HG03139 (cell line): ENCODE data around the gene SIRT3.
"Not testable (repeated sequence)": the region's sequence is repeated elsewhere in the genome, so short reads cannot be mapped to it uniquely, and the experiment has no call there.

Experiments used
- ATAC-seq: cut with Tn5 transposase; IDR thresholded peaks from one replicate; pipeline ENCODE4 v1.9.1; 2021; ENCODE audit not compliant: unreplicated experiment

SIRT3 gene

GRCh38 chr11:204587-205109, 31.5 kb downstream of the SIRT3 start:
- ATAC-seq, result no peak

GRCh38 chr11:203945-204586, 32.1 kb downstream of the SIRT3 start:
- ATAC-seq, result no peak

DNA sequence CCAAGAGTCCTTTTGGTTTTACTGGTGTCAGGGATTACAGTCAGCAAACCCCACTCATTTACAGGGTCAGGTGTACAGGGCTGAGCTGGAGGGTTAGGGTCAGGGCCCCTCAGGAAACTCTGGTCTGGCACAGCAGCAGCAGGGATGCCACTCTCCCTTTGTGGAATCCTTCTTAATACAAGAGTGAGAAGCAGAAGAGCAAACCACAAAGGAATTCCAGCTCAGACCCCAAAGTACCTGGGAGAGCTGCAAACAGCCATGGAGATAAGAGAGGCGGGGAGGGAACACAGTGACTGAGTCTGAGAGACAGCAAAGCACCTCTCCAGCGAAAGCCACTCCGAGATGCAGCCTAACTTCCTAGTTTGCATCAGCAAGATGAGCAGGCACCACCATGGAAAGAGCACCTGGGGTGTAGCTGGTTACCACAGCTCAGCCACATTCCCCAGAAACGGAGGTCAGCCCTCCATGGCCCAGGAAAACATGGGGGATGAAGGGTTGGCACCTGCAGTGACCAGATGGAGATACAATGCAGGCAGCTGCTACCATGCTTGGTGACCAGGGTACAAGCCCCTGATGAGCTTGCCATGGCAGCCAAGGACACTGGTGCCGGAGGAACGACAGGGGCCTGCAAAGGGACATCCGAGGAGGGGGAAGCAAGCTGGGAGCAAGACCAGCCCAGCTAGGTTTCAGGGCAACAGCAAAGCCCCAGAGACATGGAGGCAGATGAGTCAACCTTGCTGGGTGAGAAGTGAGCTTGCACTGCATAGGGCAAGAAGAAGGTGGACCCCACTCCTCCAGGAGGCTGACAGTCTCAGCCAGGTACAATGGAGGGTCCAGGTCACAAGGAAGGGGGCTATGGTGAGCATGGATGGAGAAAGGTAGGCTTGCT, 32.8 kb downstream of the SIRT3 start:
- no peak for ATAC-seq

GRCh38 chr11:202490-202889, 33.7 kb downstream of the SIRT3 start:
- no peak for ATAC-seq

GRCh38 chr11:201966-202365, 34.2 kb downstream of the SIRT3 start:
- ATAC-seq, result no peak

- ATAC-seq, result no peak
Measured at GRCh38 chr11:200224-201003, 35.7 kb downstream of the SIRT3 start.

- ATAC-seq, result no peak
Measured at GRCh38 chr11:199782-200181, 36.4 kb downstream of the SIRT3 start.

- ATAC-seq, result no peak
Measured at GRCh38 chr11:199004-199581, 37.0 kb downstream of the SIRT3 start.

DNA sequence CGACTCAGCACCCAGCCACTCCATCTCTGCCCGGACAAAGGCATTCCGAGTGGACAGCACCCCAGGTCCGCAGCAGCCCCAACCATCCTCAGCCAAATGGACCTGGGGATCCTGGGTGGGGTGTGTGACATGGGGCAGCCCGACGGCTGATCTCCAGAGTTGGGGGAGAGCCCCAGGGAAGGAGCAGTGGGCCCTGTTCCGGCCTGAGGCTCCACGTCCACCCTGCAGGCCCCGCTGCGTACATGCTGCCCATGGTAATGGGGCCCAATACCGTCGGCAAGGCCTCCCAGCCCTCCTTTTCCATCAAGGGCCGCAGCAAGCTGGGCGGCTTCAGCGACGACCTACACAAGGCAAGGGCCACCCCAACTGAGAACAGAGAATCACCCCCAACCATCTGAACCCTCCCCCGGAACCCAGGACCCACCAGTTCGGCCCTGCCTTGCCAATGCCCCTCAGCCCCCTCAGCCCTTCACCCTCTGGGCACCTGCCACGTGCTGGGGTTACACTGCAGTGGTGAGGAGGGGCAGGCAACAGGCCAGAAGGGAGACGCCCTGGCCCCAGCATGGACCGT, 37.8 kb downstream of the SIRT3 start:
- no peak for ATAC-seq

DNA sequence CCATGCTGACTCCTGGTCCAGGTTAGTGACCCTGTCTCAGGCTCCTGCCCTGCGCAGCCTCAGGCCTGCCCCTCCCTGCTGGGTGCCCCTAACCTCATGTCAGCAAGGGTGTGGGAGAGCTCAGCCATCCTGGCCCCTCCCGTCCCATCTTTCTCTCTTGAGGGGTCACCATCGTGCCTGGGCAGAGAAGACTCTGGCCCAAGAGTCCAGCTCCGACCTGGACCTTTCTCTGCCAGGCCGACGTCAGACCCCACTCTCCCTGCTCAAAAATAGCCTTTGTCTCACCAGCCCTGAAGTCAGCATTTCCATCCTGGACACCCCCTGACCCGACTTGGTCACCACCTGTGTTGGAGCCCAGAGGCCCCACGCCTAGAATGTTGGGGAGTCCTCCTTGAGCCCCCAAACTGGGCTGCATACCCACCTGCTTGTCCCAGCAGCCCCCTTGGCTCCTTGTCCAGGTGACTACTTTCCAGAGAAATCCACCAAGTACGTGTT, 38.4 kb downstream of the SIRT3 start:
- no peak for ATAC-seq

GRCh38 chr11:196786-197731, 39.1 kb downstream of the SIRT3 start:
- ATAC-seq, result no peak

DNA sequence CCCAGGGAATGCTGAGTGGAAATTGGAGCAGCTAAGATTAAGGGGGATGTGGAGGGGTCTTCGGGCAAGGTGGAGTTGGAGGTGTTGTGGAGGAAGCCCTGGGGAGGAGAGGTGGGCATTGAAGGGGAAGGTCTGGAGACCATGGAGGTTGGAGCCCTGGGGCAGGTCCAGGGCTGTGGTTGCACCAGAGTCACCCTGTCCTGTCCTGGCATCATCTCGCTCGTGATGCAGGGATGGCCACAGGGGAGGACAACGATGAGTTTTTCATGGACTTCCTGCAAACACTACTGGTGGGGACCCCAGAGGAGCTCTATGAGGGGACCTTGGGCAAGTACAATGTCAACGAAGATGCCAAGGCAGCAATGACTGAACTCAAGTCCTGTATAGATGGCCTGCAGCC, 42.7 kb downstream of the SIRT3 start:
- not testable (repeated sequence) for ATAC-seq

DNA sequence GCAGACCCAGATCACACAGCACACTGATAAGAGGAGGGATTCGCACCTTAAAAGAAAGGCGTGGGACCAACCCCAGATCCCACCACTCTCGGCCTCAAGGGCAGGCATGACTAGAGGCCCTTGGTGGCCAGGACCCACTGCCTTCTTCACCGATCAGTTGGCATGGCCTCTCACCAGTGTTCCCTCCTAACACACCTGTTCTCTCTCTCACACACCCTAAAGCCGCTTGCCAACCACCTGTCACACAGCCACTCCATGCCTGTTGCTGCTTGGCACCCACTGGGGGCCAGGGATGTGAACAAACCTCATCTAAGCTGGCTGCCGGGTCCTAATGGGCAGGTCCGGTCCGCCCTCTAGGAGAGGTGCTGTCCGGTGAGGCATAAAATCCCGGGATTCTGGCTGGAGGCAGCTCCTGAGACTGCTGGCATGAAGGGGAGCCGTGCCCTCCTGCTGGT, 43.4 kb downstream of the SIRT3 start, which contains the start of gene SCGB1C1:
Gene SCGB1C1 (plus strand): TSS at position 405 of the 455 bp plus-strand sequence. CDS start 22 bp downstream, at position 427.
- ATAC-seq, result not testable (repeated sequence)

GRCh38 chr11:191490-192478, 44.4 kb downstream of the SIRT3 start:
- not testable (repeated sequence) for ATAC-seq

GRCh38 chr11:190546-190945, 45.6 kb downstream of the SIRT3 start:
- not testable (repeated sequence) for ATAC-seq

DNA sequence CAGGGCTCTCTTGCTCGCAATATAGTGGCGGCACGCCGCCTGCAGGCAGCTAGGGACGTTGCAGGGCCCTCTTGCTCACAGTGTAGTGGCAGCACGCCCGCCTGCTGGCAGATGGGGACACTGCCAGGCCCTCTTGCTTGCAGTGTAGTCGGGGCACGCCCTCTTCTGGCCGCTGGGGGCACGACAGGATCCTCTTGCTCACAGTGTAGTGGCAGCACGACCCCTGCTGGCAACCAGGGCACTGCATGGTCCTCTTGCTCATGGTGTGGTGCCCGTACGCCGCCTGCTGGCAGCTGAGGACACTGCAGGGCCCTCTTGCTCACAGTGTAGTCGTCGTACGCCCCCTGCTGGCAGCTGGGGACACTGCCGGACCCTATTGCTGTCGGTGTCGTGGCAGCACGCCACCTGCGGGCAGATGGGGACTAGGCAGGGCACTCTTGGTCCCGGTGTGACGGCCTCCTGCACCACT, 46.3 kb downstream of the SIRT3 start:
- ATAC-seq, result peak; percentile 68

- not testable (repeated sequence) for ATAC-seq
Measured at GRCh38 chr11:189200-189783, 46.9 kb downstream of the SIRT3 start.
